ENCODE data around the gene TTC27. TPM values are rescaled to one million over a fixed set of nuclear protein-coding genes. Genes with fewer than 3 reads are reported as not detected.
A peak's percentile ranks its signal among the peaks of the same experiment; 100 is the strongest.

Gene TTC27
- polyA plus RNA-seq, 1 donor = 14.2 TPM

- WGBS (ENCODE audit: insufficient coverage, low lambda C conversion rate) = no CpG with 5 or more reads among the region's 1 CpG
- DNase-seq = no peak
- Histone ChIP-seq H3K27ac (ENCODE audit: low read length) (no peak overlapping the region), H3K27me3 (ENCODE audit: control insufficient read depth, insufficient read depth, low read length) (no peaks in the 10 kb centered on the region), H3K4me3 (ENCODE audit: low read length) (no peak overlapping the region), H3K36me3 (ENCODE audit: control insufficient read depth, insufficient read depth, low read length) (no peaks in the 10 kb centered on the region), H3K9me3 (ENCODE audit: control insufficient read depth, low read depth, low read length) (no peaks in the 10 kb centered on the region), H3K4me1 (ENCODE audit: control insufficient read depth, insufficient read depth, low read length) (no peaks in the 10 kb centered on the region)
These were observed 192.9 kb downstream of the TTC27 start for GRCh38 chr2:32820701-32821100.

- no peak for DNase-seq
- Histone ChIP-seq H3K9me3 (ENCODE audit: control insufficient read depth, low read depth, low read length) (peaks cover 3% of the 10 kb centered on the region), H3K4me3 (ENCODE audit: low read length) (no peak overlapping the region), H3K4me1 (ENCODE audit: control insufficient read depth, insufficient read depth, low read length) (no peaks in the 10 kb centered on the region), H3K36me3 (ENCODE audit: control insufficient read depth, insufficient read depth, low read length) (no peaks in the 10 kb centered on the region), H3K27me3 (ENCODE audit: control insufficient read depth, insufficient read depth, low read length) (no peaks in the 10 kb centered on the region), H3K27ac (ENCODE audit: low read length) (no peak overlapping the region)
- no CpG with 5 or more reads among the region's 3 CpGs for WGBS (ENCODE audit: insufficient coverage, low lambda C conversion rate)
These were observed 196.4 kb downstream of the TTC27 start for GRCh38 chr2:32824070-32824809.

GRCh38 chr2:32825291-32825712 is 197.5 kb downstream of the TTC27 start:
- Histone ChIP-seq H3K4me3 (ENCODE audit: low read length) (no peak overlapping the region), H3K4me1 (ENCODE audit: control insufficient read depth, insufficient read depth, low read length) (no peaks in the 10 kb centered on the region), H3K36me3 (ENCODE audit: control insufficient read depth, insufficient read depth, low read length) (no peaks in the 10 kb centered on the region), H3K27me3 (ENCODE audit: control insufficient read depth, insufficient read depth, low read length) (no peaks in the 10 kb centered on the region), H3K9me3 (ENCODE audit: control insufficient read depth, low read depth, low read length) (peaks cover 3% of the 10 kb centered on the region), H3K27ac (ENCODE audit: low read length) (no peak overlapping the region)
- 100% methylated on average over 1 of the region's 6 CpGs for WGBS (ENCODE audit: insufficient coverage, low lambda C conversion rate)
- DNase-seq = peak; percentile 12 to 28

GRCh38 chr2:32830196-32830595 is 202.3 kb downstream of the TTC27 start:
- peaks cover 3% of the 10 kb centered on the region for H3K9me3 ChIP-seq (ENCODE audit: control insufficient read depth, low read depth, low read length)
- DNase-seq = no peak
- H3K36me3 ChIP-seq (ENCODE audit: control insufficient read depth, insufficient read depth, low read length) = no peaks in the 10 kb centered on the region
- WGBS (ENCODE audit: insufficient coverage, low lambda C conversion rate) = no CpG with 5 or more reads among the region's 1 CpG
- H3K4me3 ChIP-seq (ENCODE audit: low read length) = no peak overlapping the region
- H3K27me3 ChIP-seq (ENCODE audit: control insufficient read depth, insufficient read depth, low read length) = no peaks in the 10 kb centered on the region
- H3K27ac ChIP-seq (ENCODE audit: low read length) = no peak overlapping the region
- no peaks in the 10 kb centered on the region for H3K4me1 ChIP-seq (ENCODE audit: control insufficient read depth, insufficient read depth, low read length)

- H3K27me3 ChIP-seq (ENCODE audit: control insufficient read depth, insufficient read depth, low read length) = no peaks in the 10 kb centered on the region
- no peaks in the 10 kb centered on the region for H3K4me1 ChIP-seq (ENCODE audit: control insufficient read depth, insufficient read depth, low read length)
- no peaks in the 10 kb centered on the region for H3K36me3 ChIP-seq (ENCODE audit: control insufficient read depth, insufficient read depth, low read length)
- H3K4me3 ChIP-seq (ENCODE audit: low read length) = no peak overlapping the region
- H3K27ac ChIP-seq (ENCODE audit: low read length) = no peak overlapping the region
- no CpG with 5 or more reads among the region's 2 CpGs for WGBS (ENCODE audit: insufficient coverage, low lambda C conversion rate)
- peaks cover 3% of the 10 kb centered on the region for H3K9me3 ChIP-seq (ENCODE audit: control insufficient read depth, low read depth, low read length)
- DNase-seq = no peak
These were observed 205.0 kb downstream of the TTC27 start for GRCh38 chr2:32832821-32833220.

- no peaks in the 10 kb centered on the region for H3K4me1 ChIP-seq (ENCODE audit: control insufficient read depth, insufficient read depth, low read length)
- no CpG with 5 or more reads among the region's 2 CpGs for WGBS (ENCODE audit: insufficient coverage, low lambda C conversion rate)
- H3K36me3 ChIP-seq (ENCODE audit: control insufficient read depth, insufficient read depth, low read length) = no peaks in the 10 kb centered on the region
- DNase-seq = no peak
- H3K4me3 ChIP-seq (ENCODE audit: low read length) = no peak overlapping the region
- H3K9me3 ChIP-seq (ENCODE audit: control insufficient read depth, low read depth, low read length) = peaks cover 3% of the 10 kb centered on the region
- no peaks in the 10 kb centered on the region for H3K27me3 ChIP-seq (ENCODE audit: control insufficient read depth, insufficient read depth, low read length)
- no peak overlapping the region for H3K27ac ChIP-seq (ENCODE audit: low read length)
These were observed 205.9 kb downstream of the TTC27 start for GRCh38 chr2:32833709-32834108.

GRCh38 chr2:32835148-32835547 is 207.3 kb downstream of the TTC27 start:
- Histone ChIP-seq H3K27me3 (ENCODE audit: control insufficient read depth, insufficient read depth, low read length) (no peaks in the 10 kb centered on the region), H3K27ac (ENCODE audit: low read length) (no peak overlapping the region), H3K4me1 (ENCODE audit: control insufficient read depth, insufficient read depth, low read length) (no peaks in the 10 kb centered on the region), H3K36me3 (ENCODE audit: control insufficient read depth, insufficient read depth, low read length) (no peaks in the 10 kb centered on the region), H3K4me3 (ENCODE audit: low read length) (no peak overlapping the region), H3K9me3 (ENCODE audit: control insufficient read depth, low read depth, low read length) (no peaks in the 10 kb centered on the region)
- no CpG with 5 or more reads among the region's 3 CpGs for WGBS (ENCODE audit: insufficient coverage, low lambda C conversion rate)
- no peak for DNase-seq

- no peaks in the 10 kb centered on the region for H3K36me3 ChIP-seq (ENCODE audit: control insufficient read depth, insufficient read depth, low read length)
- DNase-seq = no peak
- 60% methylated on average over 1 of the region's 5 CpGs for WGBS (ENCODE audit: insufficient coverage, low lambda C conversion rate)
- no peak overlapping the region for H3K27ac ChIP-seq (ENCODE audit: low read length)
- H3K27me3 ChIP-seq (ENCODE audit: control insufficient read depth, insufficient read depth, low read length) = no peaks in the 10 kb centered on the region
- H3K4me3 ChIP-seq (ENCODE audit: low read length) = no peak overlapping the region
- no peaks in the 10 kb centered on the region for H3K9me3 ChIP-seq (ENCODE audit: control insufficient read depth, low read depth, low read length)
- no peaks in the 10 kb centered on the region for H3K4me1 ChIP-seq (ENCODE audit: control insufficient read depth, insufficient read depth, low read length)
These were observed 209.1 kb downstream of the TTC27 start for GRCh38 chr2:32836933-32837332.

GRCh38 chr2:32838418-32838817 is 210.6 kb downstream of the TTC27 start:
- no peak for DNase-seq
- no peak overlapping the region for H3K4me3 ChIP-seq (ENCODE audit: low read length)
- H3K27ac ChIP-seq (ENCODE audit: low read length) = no peak overlapping the region
- H3K9me3 ChIP-seq (ENCODE audit: control insufficient read depth, low read depth, low read length) = no peaks in the 10 kb centered on the region
- H3K36me3 ChIP-seq (ENCODE audit: control insufficient read depth, insufficient read depth, low read length) = no peaks in the 10 kb centered on the region
- H3K4me1 ChIP-seq (ENCODE audit: control insufficient read depth, insufficient read depth, low read length) = no peaks in the 10 kb centered on the region
- H3K27me3 ChIP-seq (ENCODE audit: control insufficient read depth, insufficient read depth, low read length) = no peaks in the 10 kb centered on the region
- WGBS (ENCODE audit: insufficient coverage, low lambda C conversion rate) = no CpG with 5 or more reads among the region's 7 CpGs

GRCh38 chr2:32838949-32839348 is 211.1 kb downstream of the TTC27 start:
- H3K4me3 ChIP-seq (ENCODE audit: low read length) = no peak overlapping the region
- H3K27me3 ChIP-seq (ENCODE audit: control insufficient read depth, insufficient read depth, low read length) = no peaks in the 10 kb centered on the region
- no peaks in the 10 kb centered on the region for H3K36me3 ChIP-seq (ENCODE audit: control insufficient read depth, insufficient read depth, low read length)
- no peak overlapping the region for H3K27ac ChIP-seq (ENCODE audit: low read length)
- H3K9me3 ChIP-seq (ENCODE audit: control insufficient read depth, low read depth, low read length) = no peaks in the 10 kb centered on the region
- WGBS (ENCODE audit: insufficient coverage, low lambda C conversion rate) = no CpG with 5 or more reads among the region's 4 CpGs
- no peaks in the 10 kb centered on the region for H3K4me1 ChIP-seq (ENCODE audit: control insufficient read depth, insufficient read depth, low read length)
- peak in 1 of 2 donors; percentile 7 for DNase-seq

All from large intestine (tissue), 3 donors.